Measurements from ENCODE around the gene FUS.
A peak's percentile ranks its signal among the peaks of the same experiment; 100 is the strongest.
"Not testable (repeated sequence)": the region's sequence is repeated elsewhere in the genome, so short reads cannot be mapped to it uniquely, and the experiment has no call there.

FUS gene

DNA sequence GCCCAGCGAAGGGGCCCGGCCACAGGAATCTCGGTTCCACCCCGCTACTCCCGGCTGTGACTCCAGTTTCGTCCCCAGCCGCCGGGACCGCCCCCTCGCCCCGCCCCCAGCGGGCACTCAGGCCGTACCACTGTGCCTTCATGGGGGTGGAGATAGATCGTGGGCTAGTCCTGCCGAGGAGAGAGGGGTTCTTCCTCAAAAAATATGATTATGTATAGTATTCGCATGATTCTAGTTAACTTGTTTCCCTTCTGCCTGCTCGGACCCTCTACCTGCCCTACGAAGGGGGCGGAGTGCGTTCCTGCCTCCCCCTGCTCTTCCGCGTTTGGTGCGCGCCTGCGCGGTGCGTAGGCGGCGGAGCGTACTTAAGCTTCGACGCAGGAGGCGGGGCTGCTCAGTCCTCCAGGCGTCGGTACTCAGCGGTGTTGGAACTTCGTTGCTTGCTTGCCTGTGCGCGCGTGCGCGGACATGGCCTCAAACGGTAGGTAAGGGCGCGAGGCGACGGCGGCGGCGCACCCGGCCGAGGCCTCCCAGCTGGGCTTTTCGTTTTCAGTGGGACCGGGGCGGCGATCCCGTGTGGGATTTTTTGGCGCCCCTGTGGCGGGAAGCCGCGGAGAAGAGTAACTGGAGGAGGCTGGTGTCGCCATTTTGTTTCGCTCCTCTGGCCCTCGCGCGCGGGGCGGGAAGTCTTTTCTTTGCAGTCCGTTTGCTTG lies at the start of gene FUS:
Gene FUS (plus strand): TSS at position 393 of the 713 bp plus-strand sequence. CDS start 76 bp downstream, at position 469.
- peak; percentile 98 for DNase-seq

DNA sequence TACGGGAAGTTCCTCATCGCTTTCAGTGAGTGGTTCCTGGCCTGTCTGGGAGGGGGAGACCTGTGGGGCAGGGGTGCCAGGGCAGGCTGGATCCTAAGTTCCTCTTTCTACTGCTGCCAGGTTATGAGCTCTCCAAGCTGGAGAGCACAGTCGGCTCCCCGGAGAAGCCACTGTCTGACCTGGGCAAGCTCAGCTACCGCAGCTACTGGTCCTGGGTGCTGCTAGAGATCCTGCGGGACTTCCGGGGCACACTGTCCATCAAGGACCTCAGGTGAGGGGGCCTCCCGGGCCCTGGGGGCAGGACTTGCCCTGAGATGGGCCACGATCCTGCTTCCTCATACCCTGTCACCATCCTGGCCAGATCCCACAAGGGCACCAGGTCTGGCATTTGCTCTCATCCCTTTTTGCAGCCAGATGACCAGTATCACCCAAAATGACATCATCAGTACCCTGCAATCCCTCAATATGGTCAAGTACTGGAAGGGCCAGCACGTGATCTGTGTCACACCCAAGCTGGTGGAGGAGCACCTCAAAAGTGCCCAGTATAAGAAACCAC lies 49.5 kb upstream of the FUS start:
- DNase-seq, result no peak

DNA sequence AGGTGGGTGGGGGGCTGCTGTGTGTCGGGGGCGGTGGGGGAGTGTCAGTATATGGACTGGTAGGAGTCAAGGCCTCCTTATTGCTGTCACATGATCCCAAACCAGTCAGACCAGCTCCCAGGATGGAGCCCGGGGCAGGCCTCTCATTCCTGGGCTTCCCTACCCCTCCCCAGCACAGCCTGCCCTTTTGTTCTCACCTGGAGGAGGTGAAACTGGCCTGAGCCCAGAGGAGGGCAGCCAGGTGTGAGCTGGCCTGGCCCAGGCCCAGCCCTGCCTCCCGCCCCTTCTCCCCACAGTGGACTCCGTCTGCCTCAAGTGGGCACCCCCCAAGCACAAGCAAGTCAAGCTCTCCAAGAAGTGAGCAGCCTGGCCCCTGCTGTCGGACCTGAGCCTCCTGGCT lies 49.0 kb upstream of the FUS start:
- no peak for DNase-seq

DNA sequence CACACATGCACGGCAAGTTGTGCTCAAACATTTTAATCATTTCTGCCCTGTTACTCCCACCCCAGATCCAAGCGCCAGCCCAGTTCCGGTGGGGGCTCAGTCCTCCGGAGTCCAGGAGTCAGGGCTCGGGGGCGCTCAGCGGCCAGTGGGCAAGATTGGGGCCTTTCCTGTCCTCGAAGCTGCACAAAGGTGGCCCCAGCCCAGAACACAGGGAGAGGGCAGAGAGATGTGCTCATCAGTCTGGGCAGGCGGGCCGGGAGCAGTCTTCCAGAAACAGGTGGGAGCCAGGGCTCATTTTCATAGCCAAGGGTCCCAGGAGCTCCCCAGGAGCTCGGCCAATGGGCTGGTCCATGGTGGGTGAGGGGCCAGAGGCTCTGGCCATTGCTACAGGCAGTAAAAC lies 48.5 kb upstream of the FUS start:
- DNase-seq, result no peak

DNA sequence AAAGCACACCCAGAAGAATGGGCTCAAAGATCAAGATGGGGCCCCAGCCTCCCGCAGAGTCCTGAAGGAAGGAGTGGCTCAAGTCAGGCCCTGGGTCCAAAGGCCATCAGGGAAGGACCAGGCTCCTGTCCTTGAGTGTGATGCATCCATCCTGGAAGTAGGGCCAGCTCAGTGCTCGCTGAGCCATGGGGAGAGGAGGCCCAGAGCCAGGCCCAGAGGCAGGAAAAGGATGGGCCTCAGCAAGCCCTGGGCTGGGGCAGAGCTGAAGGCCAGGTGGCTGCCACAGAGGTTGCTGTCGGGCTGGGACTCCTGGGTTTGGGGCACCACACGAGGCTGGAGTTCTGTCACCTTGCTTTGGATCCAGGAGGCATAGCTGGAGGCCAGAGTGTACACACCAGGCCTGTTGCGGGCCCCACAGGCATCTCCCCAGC lies 48.1 kb upstream of the FUS start:
- DNase-seq, result no peak

DNA sequence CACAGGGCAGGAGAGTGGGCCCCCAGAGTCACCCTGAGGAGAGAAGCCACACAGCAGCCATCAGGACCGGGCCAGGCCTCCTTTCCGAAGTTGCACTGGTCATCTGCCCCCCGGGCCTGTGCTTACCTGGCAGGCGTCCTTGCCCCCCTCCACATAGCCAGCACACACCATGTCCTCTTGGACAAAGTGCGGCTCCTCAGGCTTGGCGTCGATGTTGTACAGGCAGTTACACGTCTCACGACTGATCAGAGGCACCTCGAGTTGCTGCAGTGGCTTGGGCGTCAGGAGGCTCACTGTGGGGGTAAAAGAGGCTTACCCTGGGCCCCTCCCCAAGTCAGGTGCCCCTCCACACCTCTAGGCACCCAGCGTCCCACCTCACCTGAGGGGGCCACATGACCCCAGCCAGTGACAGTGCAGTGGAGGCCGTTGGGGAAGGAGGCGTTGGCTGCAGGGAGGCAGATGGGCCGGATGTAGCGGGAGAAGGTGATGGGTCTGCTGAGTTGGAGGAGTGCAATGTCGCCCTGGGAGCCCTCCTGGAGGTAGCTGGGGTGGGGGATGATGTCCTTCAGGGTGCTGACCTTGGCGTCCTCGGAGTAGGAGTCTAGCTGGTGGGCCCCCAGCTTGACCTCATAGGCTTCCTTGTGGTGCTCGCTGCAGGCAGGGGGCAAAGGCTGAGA lies 47.5 kb upstream of the FUS start:
- DNase-seq, result no peak

DNA sequence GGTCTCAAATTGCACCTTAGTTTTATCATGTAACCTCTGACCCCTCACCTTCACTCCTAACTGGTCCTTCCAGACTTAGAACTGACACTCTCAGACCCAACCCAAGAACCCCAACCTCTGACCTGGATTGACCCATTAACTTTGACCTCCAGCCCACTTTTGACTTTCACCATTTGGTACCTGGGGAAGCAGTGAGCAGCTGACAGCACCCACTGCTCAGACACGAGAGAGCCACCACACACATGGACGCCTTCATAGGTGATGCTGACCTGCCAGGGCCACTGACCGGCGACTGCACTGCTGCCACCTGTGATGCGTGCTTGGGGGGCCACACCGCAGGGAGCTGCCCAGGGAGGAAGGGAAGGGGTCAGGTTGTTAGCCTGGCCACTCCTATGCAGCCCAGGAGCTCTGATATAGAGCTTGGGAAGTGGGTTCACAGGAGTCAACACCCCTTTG lies 46.9 kb upstream of the FUS start:
- no peak for DNase-seq

DNA sequence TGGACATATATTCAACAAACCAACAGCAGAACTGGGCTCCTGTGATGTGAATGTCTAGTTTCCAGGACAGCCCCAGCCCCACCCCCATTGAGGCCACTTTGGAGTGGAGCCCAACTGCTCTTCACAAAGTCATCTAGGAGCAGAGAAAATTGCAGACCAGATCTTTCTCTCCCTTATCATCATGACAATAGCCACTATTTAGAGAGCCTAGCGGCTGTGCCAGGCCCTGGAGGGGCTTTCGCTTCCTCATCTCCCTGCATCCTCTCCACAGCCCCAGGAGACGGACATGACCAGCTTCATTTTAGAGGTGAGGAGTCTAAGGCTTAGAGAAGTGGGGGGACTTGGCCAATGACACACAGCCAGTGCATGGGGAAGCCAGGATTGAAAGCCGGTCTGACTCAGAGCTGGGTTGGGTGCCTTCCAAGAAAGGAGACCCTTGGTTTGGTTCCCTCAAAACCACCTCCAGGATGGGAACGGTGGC lies 45.8 kb upstream of the FUS start:
- peak; percentile 61 for DNase-seq

DNA sequence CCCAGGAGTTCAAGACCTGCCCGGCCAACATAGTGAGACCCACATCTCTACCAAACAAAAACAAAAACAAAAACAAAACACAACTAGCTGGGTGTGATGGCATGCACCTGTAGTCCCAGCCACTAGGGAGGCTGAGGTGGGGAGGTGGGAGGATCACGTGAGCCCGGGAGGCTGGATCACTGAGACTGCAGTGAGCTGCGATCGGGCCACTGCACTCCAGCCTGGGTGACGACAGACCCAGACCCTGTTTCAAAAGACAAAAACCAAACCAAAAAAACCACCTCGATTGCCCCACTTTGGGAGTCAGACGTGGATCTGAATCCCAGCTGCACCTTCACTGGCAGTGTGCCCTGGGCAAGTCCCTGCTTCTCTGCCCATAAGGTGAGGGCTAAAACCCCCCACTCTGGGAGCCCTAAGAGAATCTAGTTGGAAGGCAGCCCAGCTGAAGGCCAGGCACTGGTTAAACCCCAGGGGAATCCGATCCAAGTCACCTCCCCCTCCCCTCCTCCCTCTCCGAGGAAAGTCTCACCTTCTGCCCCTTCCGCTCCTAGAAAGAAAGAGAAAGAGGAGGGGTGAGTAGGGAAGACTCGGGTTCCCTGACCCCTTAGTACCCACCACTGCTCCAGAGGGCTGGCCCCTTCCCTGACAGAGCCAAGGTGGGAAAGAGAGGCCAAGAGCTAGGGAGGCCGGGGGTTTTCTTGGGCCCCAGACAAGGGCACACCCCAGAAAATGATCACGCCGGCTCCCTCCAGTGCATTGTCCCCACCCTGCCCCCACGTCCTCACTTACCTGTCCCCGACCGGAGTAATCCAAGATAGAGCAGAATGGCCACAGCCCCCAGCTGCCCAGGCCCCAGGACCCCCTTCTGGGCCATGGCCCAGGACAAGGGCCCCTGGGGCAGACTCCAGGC lies 45.1 kb upstream of the FUS start:
- DNase-seq, result peak; percentile 72

DNA sequence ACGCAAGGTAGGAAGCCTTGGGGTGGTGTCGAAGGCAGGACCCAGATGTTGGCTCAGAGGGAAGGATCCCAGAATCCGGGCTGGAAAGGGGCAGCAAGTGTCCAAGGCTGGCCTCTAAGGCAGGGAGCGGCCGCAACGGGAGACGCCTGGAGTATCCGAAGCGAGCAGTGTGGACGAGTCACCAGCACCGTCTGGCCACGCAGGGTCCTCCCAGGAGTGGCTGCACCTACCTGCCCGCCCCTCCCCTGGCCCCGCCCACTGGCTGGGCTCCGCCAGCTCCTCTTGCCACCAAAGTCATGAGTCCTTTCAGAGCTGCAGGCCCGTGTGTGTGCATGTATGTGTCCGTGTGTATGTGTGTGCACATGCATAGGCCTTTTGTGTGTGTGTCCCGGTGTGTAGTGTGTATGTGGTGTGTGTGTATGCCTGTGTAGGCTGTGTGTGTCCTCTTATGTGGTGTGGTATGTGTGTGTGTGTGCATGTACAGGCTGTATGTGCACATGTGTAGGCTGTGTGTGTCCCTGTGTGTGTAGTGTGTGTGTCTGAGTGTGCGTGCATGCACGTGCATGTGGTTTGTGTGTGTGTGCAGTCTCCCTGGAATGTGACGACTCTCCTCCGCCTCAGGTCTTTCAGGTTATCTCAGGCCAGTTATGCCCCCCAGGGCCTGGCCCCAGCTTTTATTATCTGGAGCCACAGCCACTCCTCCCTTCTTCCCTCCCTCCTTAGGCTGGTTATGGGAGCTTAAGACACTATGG lies 44.2 kb upstream of the FUS start, which contains the start of gene PRSS8:
Gene PRSS8 (minus strand): TSS at position 193 of the 752 bp plus-strand sequence. CDS start 229 bp downstream, outside the sequence.
- no peak for DNase-seq

DNA sequence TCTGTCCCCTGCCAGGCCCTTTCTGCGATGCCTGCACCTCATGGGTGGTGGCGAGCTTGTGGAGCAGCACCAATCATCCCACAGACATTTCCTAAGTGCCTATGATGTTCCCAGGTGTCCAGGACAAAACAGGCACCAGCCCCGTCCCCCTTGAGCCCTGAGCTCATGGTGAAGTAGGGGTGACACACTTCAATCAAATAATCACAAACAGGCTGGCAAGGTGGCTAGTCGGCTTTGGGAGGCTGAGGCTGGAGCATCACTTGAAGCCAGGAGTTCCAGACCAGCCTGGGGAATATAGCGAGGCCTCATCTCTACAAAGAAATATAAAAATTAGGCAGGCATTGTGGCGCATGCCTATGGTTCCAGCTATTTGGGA lies 43.7 kb upstream of the FUS start:
- DNase-seq, result no peak

DNA sequence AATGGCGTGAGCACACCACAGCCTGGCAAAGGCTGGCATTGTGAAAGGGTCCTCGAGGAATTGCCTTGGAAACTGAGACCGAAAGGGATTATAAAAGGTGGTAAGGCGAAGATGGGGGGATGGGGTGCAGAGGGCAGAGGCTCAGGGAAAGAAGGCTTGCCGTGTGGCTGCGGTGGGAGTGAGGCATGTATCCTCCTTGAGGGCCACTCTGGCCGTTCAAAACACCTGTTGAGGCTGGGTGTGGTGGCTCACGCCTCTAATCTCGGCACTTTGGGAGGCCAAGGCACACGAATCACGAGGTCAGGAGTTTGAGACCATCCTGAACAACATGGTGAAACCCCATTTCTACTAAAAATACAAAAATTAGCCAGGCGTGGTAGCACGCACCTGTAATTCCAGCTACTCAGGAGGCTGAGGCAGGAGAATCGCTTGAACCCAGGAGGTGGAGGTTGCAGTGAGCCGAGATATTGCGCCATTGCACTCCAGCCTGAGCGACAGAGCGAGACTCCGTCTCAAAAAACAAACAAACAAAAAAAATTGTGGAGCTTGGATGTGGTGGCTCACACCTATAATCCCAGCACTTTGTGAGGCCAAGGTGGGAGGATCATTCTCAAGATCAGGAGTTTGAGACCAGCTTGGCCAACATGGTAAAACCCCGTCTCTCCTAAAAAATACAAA lies 43.0 kb upstream of the FUS start:
- DNase-seq, result not testable (repeated sequence)

DNA sequence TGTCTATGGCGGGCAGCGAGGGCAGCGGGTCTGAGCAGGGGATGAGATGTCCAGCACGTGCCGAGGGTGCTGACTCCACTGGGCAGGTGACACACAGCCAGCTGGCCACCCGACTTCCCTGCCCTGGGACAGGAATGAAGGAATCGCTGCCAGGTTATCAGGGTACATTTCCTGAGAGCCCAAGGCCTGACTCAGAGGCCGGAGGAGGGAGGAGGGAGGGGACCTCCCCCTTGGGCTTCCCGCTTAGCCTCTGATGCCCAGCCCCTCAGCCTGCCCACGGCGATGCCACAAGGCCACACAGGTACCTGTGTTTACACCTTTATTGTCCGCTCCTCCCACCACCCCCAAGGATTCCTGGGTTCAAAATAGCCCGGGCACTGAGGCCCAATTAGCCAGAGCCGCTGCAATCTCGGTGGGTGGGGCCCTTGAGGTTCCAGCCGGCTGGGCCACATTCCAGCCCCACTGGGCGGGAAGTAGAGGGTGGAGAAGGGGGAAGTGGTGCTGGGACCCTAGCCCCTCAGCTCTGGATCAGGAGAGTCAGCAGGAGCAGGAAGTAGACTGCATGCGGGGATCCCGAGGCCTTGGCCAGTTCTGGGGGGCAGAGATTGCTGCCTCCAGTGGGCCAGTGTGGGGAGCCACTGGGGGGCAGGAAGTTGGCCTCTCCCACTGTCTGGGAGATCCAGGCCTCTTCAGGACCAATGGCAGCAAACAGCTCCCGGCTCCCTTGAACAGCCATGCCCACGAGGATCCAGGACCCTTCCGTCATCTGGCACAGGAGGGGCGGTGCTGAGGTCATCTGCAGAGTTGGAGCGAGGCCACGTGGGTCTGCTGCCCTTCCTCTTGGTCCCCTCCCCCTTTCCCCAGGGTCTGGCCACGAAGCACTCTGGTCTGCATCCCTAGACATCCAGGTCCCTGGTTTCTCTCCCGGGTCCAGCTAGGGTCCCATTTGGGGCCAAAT lies 41.0 kb upstream of the FUS start:
- no peak for DNase-seq

DNA sequence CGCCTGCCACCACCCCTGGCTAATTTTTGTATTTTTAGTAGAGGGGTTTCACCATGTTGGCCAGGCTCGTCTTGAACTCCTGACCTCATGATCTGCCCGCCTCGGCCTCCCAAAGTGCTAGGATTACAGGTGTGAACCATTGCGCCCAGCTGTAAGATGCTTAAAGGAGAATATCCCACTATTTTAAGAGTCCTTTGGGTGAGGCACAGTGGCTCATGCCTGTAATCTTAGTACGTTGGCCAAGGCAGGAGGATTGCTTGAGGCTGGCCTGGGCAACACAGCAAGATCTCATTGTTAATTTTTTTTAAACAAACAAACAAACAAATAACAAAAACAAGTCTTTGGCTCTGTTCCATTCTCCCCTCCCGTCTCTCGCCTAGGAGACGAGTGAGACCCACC lies 38.9 kb upstream of the FUS start:
- not testable (repeated sequence) for DNase-seq

DNA sequence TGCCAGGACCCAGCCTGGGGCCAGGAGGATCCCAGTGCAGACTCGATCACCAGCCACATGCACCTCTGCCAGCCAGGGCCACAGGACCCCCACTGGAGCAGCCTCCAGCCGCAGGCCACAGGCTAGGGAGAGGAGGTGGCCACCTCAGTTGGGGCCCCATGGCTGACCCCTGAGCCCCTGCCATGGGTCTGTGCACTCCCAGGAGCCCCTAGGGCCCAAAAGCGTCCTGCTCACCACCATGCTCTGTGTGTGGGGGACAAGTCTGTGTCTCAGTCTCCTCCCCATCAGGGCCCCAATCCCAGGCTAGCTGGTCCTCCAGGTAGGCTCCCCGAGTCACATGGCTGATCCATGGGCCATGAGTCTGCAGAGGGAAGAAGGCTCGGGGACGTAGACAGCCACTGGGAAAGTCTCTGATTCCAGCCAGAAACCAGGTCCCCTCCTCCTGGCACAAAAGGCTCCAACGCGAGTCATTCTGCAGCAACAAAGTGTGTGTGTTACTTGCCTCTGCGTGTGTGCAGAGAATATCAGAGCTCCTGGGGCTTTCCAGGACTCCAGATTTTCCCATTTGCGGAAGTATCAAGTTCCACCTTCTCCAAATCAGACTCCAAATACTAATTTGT lies 38.3 kb upstream of the FUS start:
- DNase-seq, result peak; percentile 24

DNA sequence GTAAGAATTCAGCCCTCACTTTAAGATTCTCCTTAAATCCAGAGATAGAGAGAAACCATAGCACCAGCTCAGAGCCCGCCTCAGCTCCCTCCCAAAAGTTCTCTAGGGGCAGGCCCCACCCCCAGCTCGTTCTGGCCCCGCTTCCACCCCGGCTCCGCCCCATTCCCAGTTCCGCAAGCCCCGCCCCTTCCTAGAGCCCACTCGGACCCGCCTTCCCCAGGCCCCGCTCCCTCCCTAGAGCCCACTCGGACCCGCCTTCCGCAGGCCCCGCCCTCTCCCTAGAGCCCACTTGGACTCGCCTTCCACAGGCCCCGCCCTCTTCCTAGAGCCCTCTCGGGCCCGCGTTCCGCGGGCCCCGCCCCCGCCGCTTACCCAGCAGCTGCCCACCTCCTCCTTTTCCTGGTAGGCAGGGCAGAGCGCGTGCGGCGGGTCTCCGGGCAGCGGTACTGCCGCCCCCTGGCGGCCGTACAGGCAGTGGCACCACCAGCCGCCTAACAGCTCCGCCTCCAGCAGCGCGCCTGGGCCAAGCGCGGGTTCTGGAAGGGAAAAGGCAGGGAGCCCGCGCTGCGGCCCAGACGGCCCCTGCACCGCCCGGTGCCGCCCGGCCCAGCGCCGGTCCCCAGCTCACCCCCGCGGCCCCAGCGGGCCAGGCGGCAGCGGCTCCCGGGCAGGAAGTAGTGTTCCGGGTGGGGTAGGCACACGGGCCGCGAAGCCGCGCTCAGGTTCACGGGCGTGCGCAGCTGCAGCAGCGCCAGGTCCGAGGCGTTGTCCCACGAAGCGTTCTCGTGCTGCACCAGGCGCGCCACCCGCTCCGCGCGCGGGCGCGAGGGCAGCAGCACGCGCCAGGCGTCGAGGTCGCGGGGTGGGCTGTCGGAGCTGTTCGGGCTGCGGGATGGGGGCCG lies 37.6 kb upstream of the FUS start:
- DNase-seq, result peak; percentile 100

DNA sequence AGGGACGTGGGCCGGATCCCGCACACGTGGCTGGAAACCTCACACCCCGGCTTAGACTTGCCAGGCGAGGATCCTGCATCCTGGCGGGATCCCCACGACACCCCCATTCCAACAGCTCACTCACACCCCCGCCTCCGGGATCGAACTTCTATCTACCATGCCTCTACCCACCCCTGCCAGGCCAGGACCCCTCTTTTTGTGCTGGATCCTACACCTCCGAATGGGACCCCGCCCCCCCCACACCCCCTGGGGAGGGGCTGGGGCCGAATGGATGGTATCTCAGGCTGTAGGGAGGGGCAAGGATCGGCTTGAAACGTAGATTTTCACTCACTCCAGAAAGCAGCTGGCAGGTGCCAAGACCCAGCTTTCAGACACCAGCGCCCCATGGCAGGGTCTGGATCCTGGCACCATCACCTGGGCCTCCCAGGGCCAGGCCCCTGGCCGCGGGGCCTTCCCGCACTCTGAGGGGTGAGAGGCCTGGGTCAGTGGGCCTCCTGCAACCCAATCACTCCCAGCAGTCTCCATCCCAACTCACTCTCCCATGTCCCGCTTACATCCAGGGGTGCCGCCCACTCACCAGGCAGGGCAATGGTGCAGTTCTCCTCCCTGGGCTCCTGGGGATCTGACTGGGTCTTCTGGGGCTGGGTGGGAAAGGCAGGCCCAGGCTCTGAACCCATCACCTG lies 36.8 kb upstream of the FUS start:
- DNase-seq, result no peak

DNA sequence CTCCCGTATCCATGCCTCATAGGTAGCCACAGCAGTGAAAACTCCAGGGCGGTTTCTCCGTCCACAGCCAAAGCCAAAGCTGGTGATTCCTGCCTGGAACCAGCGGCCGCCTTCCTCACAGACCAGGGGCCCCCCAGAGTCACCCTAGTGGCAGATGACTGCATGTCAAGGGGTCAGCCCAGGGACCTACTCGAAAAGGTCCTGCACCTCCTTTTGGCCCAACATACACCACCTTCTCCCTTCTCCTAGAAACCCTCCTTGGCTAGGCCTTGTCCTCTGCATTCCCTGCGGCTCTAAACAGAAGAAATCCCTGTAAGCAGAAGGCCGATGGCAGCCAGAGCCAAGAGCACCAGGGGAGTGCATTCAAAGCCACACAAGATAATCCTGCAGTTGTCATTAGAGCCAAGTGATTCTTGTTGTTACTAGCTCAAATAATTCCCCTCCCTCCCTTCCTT lies 36.2 kb upstream of the FUS start:
- no peak for DNase-seq

Measured in RPMI8226 (cell line).